Kidney epithelial cell (primary cell): ENCODE measurements around the gene IKBKE. TPM values are rescaled to one million over a fixed set of nuclear protein-coding genes. Genes with fewer than 3 reads are reported as not detected.

Experiments
- DNase-seq: peaks from one replicate; pipeline ENCODE4 v3.0.0-alpha.2; 2010; ENCODE audit warnings: low read depth
- H3K27me3 ChIP-seq: 2 replicates; pipeline ENCODE4 v1.6.0; 2011; ENCODE audit warnings: low read length; ENCODE audit not compliant: control insufficient read depth, insufficient read depth
- H3K36me3 ChIP-seq: 2 replicates; pipeline ENCODE4 v1.5.1; 2011; ENCODE audit warnings: low read length; ENCODE audit not compliant: control insufficient read depth, insufficient read depth
- H3K4me3 ChIP-seq: 2 replicates; pipeline ENCODE4 v1.5.1; 2011; ENCODE audit warnings: low read depth, mild to moderate bottlenecking, control low read depth, low read length
- total RNA-seq: library from RNA; depleted of rRNA; stranded (reverse); fragments of >200 nt; gene quantifications from 2 replicates; pipeline ENCODE4 v1.2.3, GENCODE V29; 2015
- TF ChIP-seq, protein P1 (sequence below): IDR thresholded peaks from 2 replicates; pipeline ENCODE4 v1.5.1; 2011; ENCODE audit warnings: mild to moderate bottlenecking, moderate library complexity, low read length, control low read depth, inconsistent platforms; ENCODE audit not compliant: insufficient read depth, poor library complexity, severe bottlenecking

The IKBKE gene
- total RNA-seq, 1 donor from 2014 or later = 33.2 TPM

DNA sequence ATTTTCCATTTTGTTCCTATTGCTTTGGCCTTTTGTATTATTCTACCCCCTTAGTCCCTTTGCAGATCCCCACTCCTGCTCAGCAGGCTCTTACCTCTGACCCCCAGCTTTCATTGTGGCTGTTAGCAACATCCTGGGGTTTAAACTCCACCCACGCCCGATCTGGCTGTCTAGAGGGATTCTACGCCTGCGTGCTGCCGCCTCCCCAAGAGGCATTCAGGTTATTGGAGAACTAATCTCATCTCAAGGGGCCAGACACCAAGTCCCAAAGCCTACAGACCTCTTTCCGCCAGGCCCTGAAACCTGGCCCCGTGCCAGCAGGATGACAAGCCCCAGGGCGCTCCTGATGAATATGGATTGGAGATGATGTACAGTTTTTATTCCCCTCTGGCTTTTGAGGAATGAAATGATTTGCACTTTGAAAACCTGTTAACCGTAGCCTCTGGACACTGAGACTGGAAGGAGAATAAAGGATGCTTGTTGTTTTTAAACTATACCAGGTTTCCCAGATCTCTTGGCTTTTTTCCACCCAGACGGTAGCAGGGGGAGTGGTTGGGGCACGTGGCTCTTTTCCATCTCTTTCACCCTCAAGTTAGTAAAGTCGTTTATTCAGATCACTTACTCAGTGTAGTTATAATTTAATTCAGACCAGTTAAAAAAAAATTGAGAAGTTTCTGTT, 14.5 kb upstream of the IKBKE start:
- Histone ChIP-seq H3K27me3 (no peaks in the 10 kb centered on the region), H3K36me3 (peaks cover 6% of the 10 kb centered on the region), H3K4me3 (no peak overlapping the region)
- TF ChIP-seq, protein P1, sequence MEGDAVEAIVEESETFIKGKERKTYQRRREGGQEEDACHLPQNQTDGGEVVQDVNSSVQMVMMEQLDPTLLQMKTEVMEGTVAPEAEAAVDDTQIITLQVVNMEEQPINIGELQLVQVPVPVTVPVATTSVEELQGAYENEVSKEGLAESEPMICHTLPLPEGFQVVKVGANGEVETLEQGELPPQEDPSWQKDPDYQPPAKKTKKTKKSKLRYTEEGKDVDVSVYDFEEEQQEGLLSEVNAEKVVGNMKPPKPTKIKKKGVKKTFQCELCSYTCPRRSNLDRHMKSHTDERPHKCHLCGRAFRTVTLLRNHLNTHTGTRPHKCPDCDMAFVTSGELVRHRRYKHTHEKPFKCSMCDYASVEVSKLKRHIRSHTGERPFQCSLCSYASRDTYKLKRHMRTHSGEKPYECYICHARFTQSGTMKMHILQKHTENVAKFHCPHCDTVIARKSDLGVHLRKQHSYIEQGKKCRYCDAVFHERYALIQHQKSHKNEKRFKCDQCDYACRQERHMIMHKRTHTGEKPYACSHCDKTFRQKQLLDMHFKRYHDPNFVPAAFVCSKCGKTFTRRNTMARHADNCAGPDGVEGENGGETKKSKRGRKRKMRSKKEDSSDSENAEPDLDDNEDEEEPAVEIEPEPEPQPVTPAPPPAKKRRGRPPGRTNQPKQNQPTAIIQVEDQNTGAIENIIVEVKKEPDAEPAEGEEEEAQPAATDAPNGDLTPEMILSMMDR = no peak
- no peak for DNase-seq

DNA sequence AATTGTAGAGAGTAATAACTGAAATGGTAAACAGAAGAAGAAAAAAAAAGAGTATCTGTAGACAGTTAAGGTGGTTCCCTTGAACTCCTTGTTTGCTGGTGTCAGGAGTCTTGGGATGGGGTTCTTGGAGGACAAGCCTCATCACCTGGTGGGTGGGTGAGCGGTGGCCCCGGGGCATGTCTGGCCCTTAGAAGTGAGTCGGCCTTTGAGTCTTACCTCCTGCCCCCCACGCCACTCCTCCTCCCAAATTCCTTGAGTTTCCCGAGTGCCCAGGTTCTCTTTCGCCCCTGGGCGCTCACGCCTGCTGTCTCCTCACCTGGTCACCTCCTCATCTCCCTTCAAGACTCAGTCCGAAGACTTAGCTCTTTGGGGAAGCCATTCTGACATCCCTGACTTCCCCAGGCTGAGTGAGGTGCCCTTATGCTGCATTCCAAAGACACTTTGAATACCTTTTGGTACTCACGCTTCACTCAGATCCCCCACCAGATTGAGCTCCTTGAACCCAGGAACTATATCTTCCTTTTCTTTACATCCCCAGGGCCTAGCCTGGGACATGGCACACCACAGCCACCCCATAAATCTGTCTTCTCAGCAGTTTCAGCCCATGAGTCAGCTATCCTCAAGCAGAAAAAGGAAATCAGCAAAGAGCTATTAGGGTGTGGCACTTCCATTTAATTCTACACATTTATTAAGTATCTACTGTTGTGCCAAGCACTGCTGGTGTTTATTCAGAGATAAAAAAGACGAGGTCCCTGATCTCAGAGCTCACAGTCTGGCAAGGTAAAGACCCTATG, 13.5 kb upstream of the IKBKE start:
- Histone ChIP-seq H3K27me3 (no peaks in the 10 kb centered on the region), H3K4me3 (no peak overlapping the region), H3K36me3 (peaks cover 3% of the 10 kb centered on the region)
- TF ChIP-seq, protein P1 = no peak
- DNase-seq = no peak

DNA sequence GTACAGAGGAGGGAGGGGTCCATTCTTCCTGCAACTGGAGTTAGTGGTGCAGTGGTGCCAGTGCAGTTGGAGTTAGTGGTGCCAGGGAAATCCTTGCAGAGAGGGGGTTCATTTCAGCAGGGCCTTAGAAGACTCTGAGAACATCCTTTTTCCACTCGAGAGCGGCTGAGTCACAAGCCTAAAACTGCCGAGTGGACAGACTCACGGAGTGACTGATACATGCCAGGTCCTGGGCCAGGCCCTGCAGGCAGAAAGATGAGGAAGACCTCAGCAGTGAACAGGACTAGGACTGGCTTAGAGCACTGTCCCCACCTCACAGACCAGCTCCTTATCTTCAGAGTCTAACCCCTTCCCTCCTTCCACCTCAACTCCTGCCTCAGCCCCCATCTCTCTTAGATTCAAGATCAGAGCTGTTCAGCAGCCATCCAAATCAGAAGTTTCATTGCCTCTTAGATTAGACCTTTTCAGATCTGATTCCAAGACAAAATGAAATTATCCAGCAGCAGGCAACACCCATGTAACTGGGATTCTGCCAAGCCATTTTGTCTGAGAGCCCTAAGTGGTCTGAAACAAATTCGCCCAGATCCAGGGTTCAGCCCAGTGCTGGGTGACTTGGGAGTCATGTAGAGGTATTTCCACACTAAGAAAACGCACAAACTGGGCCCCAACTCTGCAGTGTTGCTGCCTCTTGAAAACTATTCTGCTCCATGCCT, 12.7 kb upstream of the IKBKE start:
- no peak for DNase-seq
- Histone ChIP-seq H3K4me3 (no peak overlapping the region), H3K36me3 (peaks cover 3% of the 10 kb centered on the region), H3K27me3 (no peaks in the 10 kb centered on the region)
- TF ChIP-seq, protein P1 = no peak

DNA sequence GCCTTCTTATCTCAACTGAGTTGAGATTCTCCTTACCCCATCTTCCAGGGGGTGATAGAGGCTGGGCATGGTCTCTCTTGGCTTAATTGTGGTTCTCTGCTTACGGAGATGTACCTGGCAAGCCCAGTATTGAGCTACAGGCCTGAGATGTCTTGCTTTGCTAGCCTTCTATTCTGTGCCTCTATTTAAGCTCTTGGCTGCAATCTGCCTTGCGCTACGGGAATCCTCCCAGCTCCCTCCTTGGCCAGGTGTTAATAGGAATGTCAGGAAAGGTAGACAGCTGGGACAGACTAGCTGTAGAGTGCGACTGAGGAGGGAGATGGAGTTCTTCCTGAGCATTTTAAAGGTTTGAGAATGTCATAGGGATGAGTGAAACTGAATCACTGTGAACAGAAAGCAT, 10.6 kb upstream of the IKBKE start:
- H3K4me3 ChIP-seq = no peak overlapping the region
- no peaks in the 10 kb centered on the region for H3K27me3 ChIP-seq
- no peak for DNase-seq
- TF ChIP-seq, protein P1 = no peak
- H3K36me3 ChIP-seq = peaks cover 1% of the 10 kb centered on the region

DNA sequence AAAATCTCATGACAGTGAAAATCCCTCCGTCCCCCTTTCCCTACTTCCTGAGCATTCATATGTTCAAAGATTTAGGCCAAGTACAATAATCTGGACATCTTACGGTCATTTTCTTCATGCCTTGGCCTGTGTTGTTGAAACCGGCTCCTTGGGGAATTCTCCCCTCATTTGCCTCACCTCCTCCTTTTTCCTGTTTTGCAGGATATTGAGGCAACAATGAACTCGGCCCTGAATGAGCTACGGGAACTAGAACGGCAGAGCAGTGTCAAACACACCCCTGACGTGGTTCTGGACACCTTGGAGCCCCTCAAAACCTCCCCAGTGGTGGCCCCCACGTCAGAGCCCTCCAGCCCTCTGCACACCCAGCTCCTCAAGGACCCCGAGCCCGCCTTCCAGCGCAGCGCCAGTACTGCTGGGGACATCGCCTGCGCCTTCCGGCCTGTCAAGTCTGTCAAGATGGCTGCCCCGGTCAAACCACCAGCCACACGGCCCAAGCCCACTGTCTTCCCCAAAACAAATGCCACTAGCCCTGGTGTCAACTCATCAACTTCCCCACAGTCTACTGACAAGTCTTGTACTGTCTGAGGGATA, 9.3 kb upstream of the IKBKE start:
- Histone ChIP-seq H3K36me3 (no peaks in the 10 kb centered on the region), H3K4me3 (no peak overlapping the region), H3K27me3 (no peaks in the 10 kb centered on the region)
- no peak for DNase-seq
- TF ChIP-seq, protein P1 = no peak
